DND-41 (cell line): ENCODE results near the gene RALY.

Experiments used
- ATAC-seq: fragments of 200-7000 bp; cut with Tn5 transposase; 3 replicates; pipeline ENCODE4 v1.9.1; 2021; ENCODE audit warnings: low read depth; ENCODE audit not compliant: insufficient read depth
- DNase-seq: peaks from one replicate; pipeline ENCODE4 v3.0.0-alpha.2; 2020
- H2AFZ ChIP-seq: 2 replicates; pipeline ENCODE4 v1.6.0; 2012; ENCODE audit warnings: low read depth, low read length
- H3K27ac ChIP-seq: 2 replicates; pipeline ENCODE4 v1.5.1; 2012; ENCODE audit warnings: low read length, inconsistent platforms
- H3K27me3 ChIP-seq: fragments of 200-600 bp; sonication (generic); 2 replicates; pipeline ENCODE4 v1.6.0; 2012; ENCODE audit warnings: low read length, mild to moderate bottlenecking, inconsistent platforms; ENCODE audit not compliant: insufficient read depth, poor library complexity
- H3K36me3 ChIP-seq: 2 replicates; pipeline ENCODE4 v1.5.1; 2012; ENCODE audit warnings: low read length, inconsistent platforms; ENCODE audit not compliant: insufficient read depth
- H3K4me1 ChIP-seq: 2 replicates; pipeline ENCODE4 v1.5.1; 2012; ENCODE audit warnings: mild to moderate bottlenecking, low read length; ENCODE audit not compliant: insufficient read depth
- H3K4me2 ChIP-seq: 2 replicates; pipeline ENCODE4 v1.6.0; 2012; ENCODE audit warnings: mild to moderate bottlenecking, moderate library complexity, low read length, inconsistent platforms; ENCODE audit not compliant: insufficient read depth
- H3K4me3 ChIP-seq, 2 experiments: fragments of 200-600 bp in 1 of 2; shearing (Covaris generic) in 1 of 2; 2 replicates each; pipeline ENCODE4 v1.5.1; 2012 to 2016; ENCODE audit warnings: inconsistent platforms in 2 of 2, low read length in 2 of 2, mild to moderate bottlenecking in 2 of 2, low read depth in 1 of 2, moderate library complexity in 1 of 2
- H3K79me2 ChIP-seq: 2 replicates; pipeline ENCODE4 v1.6.0; 2012; ENCODE audit warnings: low read length, inconsistent platforms; ENCODE audit not compliant: insufficient read depth
- H3K9ac ChIP-seq: 2 replicates; pipeline ENCODE4 v1.6.0; 2012; ENCODE audit warnings: low read depth, mild to moderate bottlenecking, inconsistent platforms, low read length, moderate library complexity
- H3K9me3 ChIP-seq: 2 replicates; pipeline ENCODE4 v1.5.1; 2012; ENCODE audit warnings: low read length, moderate library complexity, mild to moderate bottlenecking, inconsistent platforms; ENCODE audit not compliant: insufficient read depth, severe bottlenecking
- H4K20me1 ChIP-seq: 2 replicates; pipeline ENCODE4 v1.6.0; 2012; ENCODE audit warnings: low read length; ENCODE audit not compliant: insufficient read depth
- CTCF ChIP-seq: IDR thresholded peaks from 2 replicates; pipeline ENCODE4 v1.5.1; 2012; ENCODE audit warnings: borderline replicate concordance, low read length, moderate library complexity, mild to moderate bottlenecking; ENCODE audit not compliant: poor library complexity, severe bottlenecking; ENCODE audit errors: extremely low read depth
- EZH2 ChIP-seq: IDR thresholded peaks from 3 replicates; pipeline ENCODE4 v1.6.1; 2012; ENCODE audit warnings: borderline replicate concordance, low read depth, mild to moderate bottlenecking, moderate library complexity, low read length, inconsistent platforms; ENCODE audit not compliant: severe bottlenecking

The RALY gene

DNA sequence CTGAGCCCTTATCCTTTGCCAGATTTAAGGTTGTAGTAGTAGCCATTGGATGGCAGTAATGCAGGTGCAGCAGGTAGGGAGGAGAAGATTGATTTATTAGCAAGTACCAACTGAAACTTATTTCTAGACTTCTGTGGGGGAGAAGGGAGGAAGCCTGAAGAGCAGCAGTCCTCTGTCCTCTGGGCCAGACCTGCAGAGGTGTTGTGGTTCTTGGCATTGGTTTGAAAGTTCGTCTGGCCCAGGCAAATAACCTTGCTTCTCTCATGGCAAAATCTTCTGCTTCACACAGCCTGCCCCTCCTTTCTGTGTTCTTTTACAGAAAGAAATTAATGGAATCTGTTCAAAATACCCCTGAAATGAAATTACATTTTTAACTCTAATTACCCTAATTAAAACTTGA, 24.5 kb downstream of the RALY start:
- H3K4me2 ChIP-seq: no peak overlapping the region
- H3K27ac ChIP-seq: no peak overlapping the region
- H3K4me1 ChIP-seq: no peaks in the 10 kb centered on the region
- TF ChIP-seq CTCF: no peak
- TF ChIP-seq EZH2: no peak
- H3K4me3 ChIP-seq: no peak overlapping the region
- peaks cover 9% of the 10 kb centered on the region; the same call in 1 of the 2 replicates for H3K36me3 ChIP-seq
- H3K9ac ChIP-seq: no peak overlapping the region
- no peaks in the 10 kb centered on the region for H3K27me3 ChIP-seq
- ATAC-seq (no peak), DNase-seq (no peak)
- no peaks in the 10 kb centered on the region for H3K9me3 ChIP-seq
- no peak overlapping the region for H2AFZ ChIP-seq
- peaks cover 90% of the 10 kb centered on the region for H4K20me1 ChIP-seq
- peaks cover 98% of the 10 kb centered on the region for H3K79me2 ChIP-seq

DNA sequence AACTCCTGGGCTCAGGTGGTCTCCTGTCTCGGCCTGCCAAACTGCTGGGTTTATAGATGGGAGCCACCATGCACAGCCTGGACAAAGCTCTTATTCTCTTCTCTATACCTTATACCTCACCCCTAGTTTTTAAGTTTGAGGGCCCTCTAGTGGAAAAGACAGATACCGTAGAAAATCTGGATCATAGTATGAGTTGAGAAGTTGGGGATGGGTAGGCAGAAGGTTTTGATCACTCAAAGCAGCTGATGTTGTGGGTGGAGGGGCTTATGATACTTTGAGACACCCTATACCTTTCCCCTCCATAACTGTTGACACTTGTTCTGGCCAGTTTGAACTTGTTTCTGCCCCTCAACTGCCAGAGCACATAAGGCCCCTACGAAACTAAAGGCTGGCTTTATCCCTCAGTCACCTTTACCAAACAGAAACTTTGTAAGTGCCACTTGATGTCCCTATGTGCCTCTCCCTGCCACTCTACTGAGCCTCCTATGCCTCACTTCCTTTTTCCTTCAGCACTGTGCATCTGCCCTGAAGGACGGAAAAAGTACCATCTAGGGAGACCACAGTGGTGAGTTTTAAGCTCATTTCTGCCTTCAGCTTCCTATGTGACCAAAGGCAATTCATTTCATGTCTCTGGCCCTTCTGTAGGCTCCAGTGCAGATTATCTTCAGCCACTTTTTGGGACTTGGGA, 28.6 kb downstream of the RALY start:
- no peaks in the 10 kb centered on the region for H3K9me3 ChIP-seq

DNA sequence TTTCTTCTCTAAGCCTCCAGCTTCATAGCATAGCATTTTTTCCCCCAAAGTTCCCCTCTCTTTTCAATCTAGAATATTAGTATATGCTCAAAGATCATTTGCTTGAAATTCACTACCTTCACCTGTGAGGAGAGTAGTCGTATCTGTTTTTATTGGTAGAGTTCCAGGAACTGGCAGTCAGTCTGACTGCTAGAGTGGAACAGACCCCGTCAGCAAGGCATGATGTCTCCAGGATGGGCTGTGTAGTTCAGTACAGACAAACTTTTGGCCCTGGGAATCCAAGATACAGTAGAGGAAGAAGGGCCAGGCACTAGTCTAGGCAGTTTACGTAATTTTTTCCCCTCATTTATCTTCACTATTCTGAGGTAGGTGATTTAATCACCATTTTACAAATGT, 29.1 kb downstream of the RALY start:
- Histone ChIP-seq H3K27me3 (no peaks in the 10 kb centered on the region), H4K20me1 (peaks cover 93% of the 10 kb centered on the region), H3K27ac (no peak overlapping the region), H2AFZ (no peak overlapping the region), H3K9me3 (no peaks in the 10 kb centered on the region), H3K9ac (no peak overlapping the region), H3K4me1 (no peaks in the 10 kb centered on the region), H3K4me3 (no peak overlapping the region), H3K4me2 (no peak overlapping the region), H3K79me2 (peaks cover 98% of the 10 kb centered on the region), H3K36me3 (peaks cover 6% of the 10 kb centered on the region; the same call in 1 of the 2 replicates)
- ATAC-seq: no peak
- no peak for TF ChIP-seq CTCF
- TF ChIP-seq EZH2: no peak
- no peak for DNase-seq

More for the DNA sequence above, 28.6 kb downstream of the RALY start:
- Histone ChIP-seq H3K79me2 (peaks cover 98% of the 10 kb centered on the region), H3K4me2 (no peak overlapping the region), H3K9ac (no peak overlapping the region), H3K4me1 (no peaks in the 10 kb centered on the region), H3K36me3 (peaks cover 9% of the 10 kb centered on the region; the same call in 1 of the 2 replicates), H3K27me3 (no peaks in the 10 kb centered on the region), H3K27ac (no peak overlapping the region), H2AFZ (no peak overlapping the region), H3K4me3 (no peak overlapping the region), H4K20me1 (peaks cover 93% of the 10 kb centered on the region)
- TF ChIP-seq CTCF (peak; percentile 56), EZH2 (no peak)
- ATAC-seq (peak; percentile 72), DNase-seq (no peak)
